Measurements from ENCODE around the gene SYTL3.

GRCh38 chr6:158766621-158767455, 117.0 kb downstream of the SYTL3 start:
- TF ChIP-seq GATA3 (IDR thresholded peaks at IDR 0.05; ENCODE audit: low read depth, low read length) (no peak), GATA2 (IDR thresholded peaks at IDR 0.05; ENCODE audit: low read depth, low read length) (no peak)

Data from SH-SY5Y (cell line).